Right lobe of liver (tissue), 4 donors: ENCODE data around the gene RPS27A.

Source experiments
- CTCF ChIP-seq, 4 donors: fragments of 200-600 bp in 3 of 4; fragments of 450-650 bp in 1 of 4; IDR thresholded peaks; one replicate each; pipeline versions ENCODE4 v1.5.1 to v1.8.0; 2016 to 2022; ENCODE audit warnings: antibody characterized with exemption in 4 of 4, mild to moderate bottlenecking in 2 of 4
- POLR2A ChIP-seq: fragments of 450-650 bp; IDR thresholded peaks from one replicate; pipeline ENCODE4 v1.6.1; 2017; ENCODE audit warnings: antibody characterized with exemption, mild to moderate bottlenecking
- donor health status: DM: no; HTN: no; CAD: no.
- donor health status: DM: no; HTN: no; CAD: no.
- donor health status: DM: no; HTN: yes; CAD: no.

GRCh38 chr2:55213822-55214221, 18.7 kb upstream of the RPS27A start:
- TF ChIP-seq POLR2A: no peak
- no peak for TF ChIP-seq CTCF (IDR thresholded peaks at IDR 0.05)
